Measurements from ENCODE around the gene CLDND1. TPM values are rescaled to one million over a fixed set of nuclear protein-coding genes. Genes with fewer than 3 reads are reported as not detected.
A peak's percentile ranks its signal among the peaks of the same experiment; 100 is the strongest.

Gene CLDND1
- polyA plus RNA-seq: 10 to 100 TPM; 62.8 to 82.5 TPM

- peak within 1 kb of the TSS; percentile 98 for H3K27ac ChIP-seq (ENCODE audit: low read depth in 2 of 2, low read length in 1 of 2)
- no peaks in the 10 kb centered on the region for H3K9me3 ChIP-seq (ENCODE audit: control insufficient read depth in 2 of 2, insufficient read depth in 1 of 2, low read depth in 1 of 2, low read length in 1 of 2)
- H3K4me1 ChIP-seq (ENCODE audit: control insufficient read depth in 2 of 2, insufficient read depth in 2 of 2, low read length in 1 of 2): peaks cover 3% of the 10 kb centered on the region in 2 donors
- no peaks in the 10 kb centered on the region for H3K27me3 ChIP-seq (ENCODE audit: control insufficient read depth in 1 of 2, insufficient read depth in 2 of 2, low read length in 2 of 2)
- peaks cover 0 to 3% of the 10 kb centered on the region in 2 donors for H3K36me3 ChIP-seq (ENCODE audit: control insufficient read depth in 2 of 2, insufficient read depth in 2 of 2, low read length in 1 of 2)
- peak within 1 kb of the TSS; percentile 68 to 91 for H3K4me3 ChIP-seq (ENCODE audit: low read depth in 1 of 2, low read length in 2 of 2)
- 1% methylated on average over 49 to 63 of the region's 63 CpGs for WGBS, 2 donors
Measured at GRCh38 chr3:98522544-98523281, at the start of gene CLDND1. Gene CLDND1 (minus strand): TSS chr3:98522902. CDS start chr3:98521424, 1,478 bp downstream.

GRCh38 chr3:98568402-98568801 lies 45.7 kb upstream of the CLDND1 start:
- 74 to 79% methylated on average over 3 of the region's 3 CpGs for WGBS, 2 donors
- Histone ChIP-seq H3K27me3 (ENCODE audit: control insufficient read depth in 1 of 2, insufficient read depth in 2 of 2, low read length in 2 of 2) (no peaks in the 10 kb centered on the region), H3K27ac (ENCODE audit: low read depth in 2 of 2, low read length in 1 of 2) (no peak overlapping the region), H3K4me3 (ENCODE audit: low read depth in 1 of 2, low read length in 2 of 2) (no peak overlapping the region), H3K36me3 (ENCODE audit: control insufficient read depth in 2 of 2, insufficient read depth in 2 of 2, low read length in 1 of 2) (no peaks in the 10 kb centered on the region), H3K9me3 (ENCODE audit: control insufficient read depth in 2 of 2, insufficient read depth in 1 of 2, low read depth in 1 of 2, low read length in 1 of 2) (no peaks in the 10 kb centered on the region), H3K4me1 (ENCODE audit: control insufficient read depth in 2 of 2, insufficient read depth in 2 of 2, low read length in 1 of 2) (no peaks in the 10 kb centered on the region)

- Histone ChIP-seq H3K36me3 (ENCODE audit: control insufficient read depth in 2 of 2, insufficient read depth in 2 of 2, low read length in 1 of 2) (no peaks in the 10 kb centered on the region), H3K27ac (ENCODE audit: low read depth in 2 of 2, low read length in 1 of 2) (no peak overlapping the region), H3K4me1 (ENCODE audit: control insufficient read depth in 2 of 2, insufficient read depth in 2 of 2, low read length in 1 of 2) (no peaks in the 10 kb centered on the region), H3K9me3 (ENCODE audit: control insufficient read depth in 2 of 2, insufficient read depth in 1 of 2, low read depth in 1 of 2, low read length in 1 of 2) (no peaks in the 10 kb centered on the region), H3K4me3 (ENCODE audit: low read depth in 1 of 2, low read length in 2 of 2) (no peak overlapping the region), H3K27me3 (ENCODE audit: control insufficient read depth in 1 of 2, insufficient read depth in 2 of 2, low read length in 2 of 2) (no peaks in the 10 kb centered on the region)
- WGBS, 2 donors: 56 to 57% methylated on average over 2 of the region's 2 CpGs
Measured at GRCh38 chr3:98567666-98568270, 45.1 kb upstream of the CLDND1 start.

DNA sequence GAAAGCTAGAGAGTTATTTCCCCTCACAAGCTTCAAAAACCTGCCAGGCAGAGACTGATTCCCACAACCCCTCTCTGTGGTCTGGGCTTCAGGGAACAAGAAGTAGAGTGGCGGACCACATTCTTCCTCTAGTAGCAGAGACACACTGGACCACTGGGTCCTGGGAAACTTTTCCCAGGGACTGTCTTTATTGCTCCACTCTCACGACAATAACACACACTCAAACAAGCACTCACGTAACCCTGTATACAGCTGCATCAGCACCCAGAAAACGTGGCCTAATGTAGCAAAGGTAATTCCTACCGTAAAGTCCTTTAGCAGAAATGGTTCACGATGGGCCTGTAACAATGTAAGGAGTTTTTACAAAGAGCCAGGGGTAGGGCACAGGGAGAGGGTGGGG lies 43.1 kb upstream of the CLDND1 start:
- H3K4me3 ChIP-seq (ENCODE audit: low read depth in 1 of 2, low read length in 2 of 2): no peak overlapping the region
- H3K4me1 ChIP-seq (ENCODE audit: control insufficient read depth in 2 of 2, insufficient read depth in 2 of 2, low read length in 1 of 2): no peaks in the 10 kb centered on the region
- 82 to 84% methylated on average over 6 of the region's 6 CpGs for WGBS, 2 donors
- H3K27me3 ChIP-seq (ENCODE audit: control insufficient read depth in 1 of 2, insufficient read depth in 2 of 2, low read length in 2 of 2): no peaks in the 10 kb centered on the region
- no peaks in the 10 kb centered on the region for H3K36me3 ChIP-seq (ENCODE audit: control insufficient read depth in 2 of 2, insufficient read depth in 2 of 2, low read length in 1 of 2)
- H3K9me3 ChIP-seq (ENCODE audit: control insufficient read depth in 2 of 2, insufficient read depth in 1 of 2, low read depth in 1 of 2, low read length in 1 of 2): no peaks in the 10 kb centered on the region
- H3K27ac ChIP-seq (ENCODE audit: low read depth in 2 of 2, low read length in 1 of 2): no peak overlapping the region

DNA sequence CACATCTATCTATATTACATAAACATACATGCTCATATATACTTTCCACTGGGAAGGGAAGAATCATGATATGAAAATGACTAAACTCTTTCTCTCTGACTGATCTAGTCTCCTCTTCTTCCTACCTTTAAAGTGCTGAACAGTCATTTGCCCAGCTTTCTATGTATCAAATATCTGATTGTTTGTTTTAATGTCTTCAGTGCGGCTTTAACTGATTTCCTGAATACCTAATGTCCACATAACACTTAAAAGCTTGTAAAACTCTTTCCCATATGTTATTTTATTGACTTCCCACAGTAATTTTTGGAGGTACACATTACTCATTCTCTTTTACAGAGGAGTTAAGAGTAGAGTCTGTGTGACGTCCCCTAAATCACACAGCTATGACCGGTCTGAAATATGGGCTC lies 42.5 kb upstream of the CLDND1 start:
- Histone ChIP-seq H3K27me3 (ENCODE audit: control insufficient read depth in 1 of 2, insufficient read depth in 2 of 2, low read length in 2 of 2) (no peaks in the 10 kb centered on the region), H3K27ac (ENCODE audit: low read depth in 2 of 2, low read length in 1 of 2) (no peak overlapping the region), H3K4me1 (ENCODE audit: control insufficient read depth in 2 of 2, insufficient read depth in 2 of 2, low read length in 1 of 2) (no peaks in the 10 kb centered on the region), H3K4me3 (ENCODE audit: low read depth in 1 of 2, low read length in 2 of 2) (no peak overlapping the region), H3K36me3 (ENCODE audit: control insufficient read depth in 2 of 2, insufficient read depth in 2 of 2, low read length in 1 of 2) (no peaks in the 10 kb centered on the region), H3K9me3 (ENCODE audit: control insufficient read depth in 2 of 2, insufficient read depth in 1 of 2, low read depth in 1 of 2, low read length in 1 of 2) (no peaks in the 10 kb centered on the region)
- WGBS, 2 donors: 53 to 65% methylated on average over 3 of the region's 3 CpGs

GRCh38 chr3:98564282-98565005 lies 41.7 kb upstream of the CLDND1 start:
- H3K4me3 ChIP-seq (ENCODE audit: low read depth in 1 of 2, low read length in 2 of 2): no peak overlapping the region
- H3K27me3 ChIP-seq (ENCODE audit: control insufficient read depth in 1 of 2, insufficient read depth in 2 of 2, low read length in 2 of 2): no peaks in the 10 kb centered on the region
- no peaks in the 10 kb centered on the region for H3K4me1 ChIP-seq (ENCODE audit: control insufficient read depth in 2 of 2, insufficient read depth in 2 of 2, low read length in 1 of 2)
- peak overlapping the region in 1 of 2 donors; percentile 48 for H3K27ac ChIP-seq (ENCODE audit: low read depth in 2 of 2, low read length in 1 of 2)
- WGBS, 2 donors: 71 to 77% methylated on average over 7 of the region's 7 CpGs
- H3K36me3 ChIP-seq (ENCODE audit: control insufficient read depth in 2 of 2, insufficient read depth in 2 of 2, low read length in 1 of 2): no peaks in the 10 kb centered on the region
- no peaks in the 10 kb centered on the region for H3K9me3 ChIP-seq (ENCODE audit: control insufficient read depth in 2 of 2, insufficient read depth in 1 of 2, low read depth in 1 of 2, low read length in 1 of 2)

DNA sequence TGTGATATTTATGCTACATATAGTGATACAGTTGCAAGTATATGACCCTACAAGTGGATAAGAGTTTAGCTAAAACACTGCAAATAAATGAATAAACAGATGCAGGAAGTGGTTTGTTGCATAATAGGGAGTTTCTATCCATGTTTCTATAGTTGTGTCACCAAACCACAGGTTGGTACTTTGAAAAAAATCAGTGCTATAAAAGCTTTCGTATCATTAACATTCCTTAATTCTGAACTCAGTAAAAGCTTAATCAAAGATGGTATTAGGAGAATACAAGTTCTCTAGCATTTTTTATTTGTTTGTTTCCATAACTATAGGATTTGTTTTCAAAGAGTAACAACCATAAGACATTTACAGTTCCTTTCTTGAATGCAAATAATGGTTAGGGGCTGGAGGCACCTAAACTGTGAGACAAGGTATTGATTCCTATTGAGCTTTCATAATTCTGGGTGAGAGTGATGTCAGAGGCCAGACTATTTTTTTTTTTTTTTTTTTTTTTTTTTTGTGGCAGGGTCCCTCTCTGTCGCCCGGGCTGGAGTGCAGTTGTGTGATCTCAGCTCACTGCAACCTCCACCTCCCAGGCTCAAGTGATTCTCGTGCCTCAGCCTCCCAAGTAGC lies 41.1 kb upstream of the CLDND1 start:
- Histone ChIP-seq H3K4me3 (ENCODE audit: low read depth in 1 of 2, low read length in 2 of 2) (no peak overlapping the region), H3K9me3 (ENCODE audit: control insufficient read depth in 2 of 2, insufficient read depth in 1 of 2, low read depth in 1 of 2, low read length in 1 of 2) (no peaks in the 10 kb centered on the region), H3K27ac (ENCODE audit: low read depth in 2 of 2, low read length in 1 of 2) (no peak overlapping the region), H3K4me1 (ENCODE audit: control insufficient read depth in 2 of 2, insufficient read depth in 2 of 2, low read length in 1 of 2) (no peaks in the 10 kb centered on the region), H3K27me3 (ENCODE audit: control insufficient read depth in 1 of 2, insufficient read depth in 2 of 2, low read length in 2 of 2) (no peaks in the 10 kb centered on the region), H3K36me3 (ENCODE audit: control insufficient read depth in 2 of 2, insufficient read depth in 2 of 2, low read length in 1 of 2) (no peaks in the 10 kb centered on the region)
- 68 to 76% methylated on average over 4 of the region's 4 CpGs for WGBS, 2 donors

DNA sequence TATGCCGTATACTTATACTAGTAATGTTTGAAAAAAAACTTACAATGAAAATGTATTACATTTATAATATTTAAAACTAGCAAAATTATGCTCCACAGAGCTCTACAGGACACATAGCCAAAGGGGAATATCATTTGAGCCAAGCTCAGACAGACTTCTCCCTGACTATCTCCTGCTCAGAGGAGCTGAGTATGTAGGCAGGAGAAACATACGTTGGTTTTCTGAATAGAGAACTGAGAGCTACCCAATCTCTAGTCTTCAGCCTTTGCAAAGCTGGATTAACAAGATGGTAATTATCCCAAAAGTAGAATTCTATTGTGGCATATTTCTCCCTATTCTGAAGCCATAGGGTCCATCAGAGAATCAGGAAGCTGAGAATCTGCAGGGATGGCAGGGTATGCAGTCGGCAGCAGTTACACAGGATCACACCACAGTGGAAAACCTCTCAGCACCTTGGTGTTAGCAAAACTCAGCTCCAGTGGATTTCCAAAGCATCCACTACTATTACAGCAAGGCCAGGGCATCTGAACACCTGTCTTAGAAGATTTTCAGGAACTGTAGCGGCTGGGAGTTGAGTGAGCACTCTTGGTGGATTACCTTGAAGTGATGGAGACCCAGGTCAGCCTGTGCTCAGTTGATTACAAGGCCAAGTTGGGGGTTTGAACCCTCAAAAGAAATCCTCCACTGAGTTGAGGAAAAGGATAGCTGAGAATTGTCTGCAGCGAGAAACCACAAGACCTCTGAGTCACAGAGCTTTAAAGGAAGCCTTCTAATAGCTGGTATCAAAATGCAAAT lies 39.2 kb upstream of the CLDND1 start:
- no peaks in the 10 kb centered on the region for H3K4me1 ChIP-seq (ENCODE audit: control insufficient read depth in 2 of 2, insufficient read depth in 2 of 2, low read length in 1 of 2)
- WGBS, 2 donors: 78 to 79% methylated on average over 5 of the region's 5 CpGs
- H3K27me3 ChIP-seq (ENCODE audit: control insufficient read depth in 1 of 2, insufficient read depth in 2 of 2, low read length in 2 of 2): no peaks in the 10 kb centered on the region
- H3K9me3 ChIP-seq (ENCODE audit: control insufficient read depth in 2 of 2, insufficient read depth in 1 of 2, low read depth in 1 of 2, low read length in 1 of 2): no peaks in the 10 kb centered on the region
- no peak overlapping the region for H3K4me3 ChIP-seq (ENCODE audit: low read depth in 1 of 2, low read length in 2 of 2)
- no peaks in the 10 kb centered on the region for H3K36me3 ChIP-seq (ENCODE audit: control insufficient read depth in 2 of 2, insufficient read depth in 2 of 2, low read length in 1 of 2)
- H3K27ac ChIP-seq (ENCODE audit: low read depth in 2 of 2, low read length in 1 of 2): no peak overlapping the region

DNA sequence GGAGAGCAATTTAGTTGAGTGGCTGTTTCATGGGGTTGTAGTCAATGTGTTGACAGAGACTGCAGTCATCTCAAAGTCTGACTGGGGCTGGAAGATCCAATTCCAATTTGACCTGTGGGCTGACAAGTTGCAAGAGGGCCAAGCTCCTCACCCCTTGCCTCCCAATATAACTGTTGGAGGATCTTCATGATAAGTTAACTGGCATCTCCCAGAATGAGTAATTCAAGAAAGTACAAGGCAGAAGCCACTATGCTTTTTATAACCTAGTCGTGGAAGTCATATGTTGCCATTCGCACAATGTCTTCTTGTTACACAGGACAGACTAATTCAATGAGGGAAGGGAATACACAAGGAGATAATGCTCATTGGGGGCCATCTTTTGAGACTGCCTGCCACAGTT lies 38.2 kb upstream of the CLDND1 start:
- Histone ChIP-seq H3K4me3 (ENCODE audit: low read depth in 1 of 2, low read length in 2 of 2) (no peak overlapping the region), H3K36me3 (ENCODE audit: control insufficient read depth in 2 of 2, insufficient read depth in 2 of 2, low read length in 1 of 2) (no peaks in the 10 kb centered on the region), H3K9me3 (ENCODE audit: control insufficient read depth in 2 of 2, insufficient read depth in 1 of 2, low read depth in 1 of 2, low read length in 1 of 2) (no peaks in the 10 kb centered on the region), H3K4me1 (ENCODE audit: control insufficient read depth in 2 of 2, insufficient read depth in 2 of 2, low read length in 1 of 2) (no peaks in the 10 kb centered on the region), H3K27me3 (ENCODE audit: control insufficient read depth in 1 of 2, insufficient read depth in 2 of 2, low read length in 2 of 2) (no peaks in the 10 kb centered on the region), H3K27ac (ENCODE audit: low read depth in 2 of 2, low read length in 1 of 2) (no peak overlapping the region)
- 87 to 89% methylated on average over 2 of the region's 2 CpGs for WGBS, 2 donors
